ENCODE data around the gene POTEB3.
"Not testable (repeated sequence)": the region's sequence is repeated elsewhere in the genome, so short reads cannot be mapped to it uniquely, and the experiment has no call there.

DNA sequence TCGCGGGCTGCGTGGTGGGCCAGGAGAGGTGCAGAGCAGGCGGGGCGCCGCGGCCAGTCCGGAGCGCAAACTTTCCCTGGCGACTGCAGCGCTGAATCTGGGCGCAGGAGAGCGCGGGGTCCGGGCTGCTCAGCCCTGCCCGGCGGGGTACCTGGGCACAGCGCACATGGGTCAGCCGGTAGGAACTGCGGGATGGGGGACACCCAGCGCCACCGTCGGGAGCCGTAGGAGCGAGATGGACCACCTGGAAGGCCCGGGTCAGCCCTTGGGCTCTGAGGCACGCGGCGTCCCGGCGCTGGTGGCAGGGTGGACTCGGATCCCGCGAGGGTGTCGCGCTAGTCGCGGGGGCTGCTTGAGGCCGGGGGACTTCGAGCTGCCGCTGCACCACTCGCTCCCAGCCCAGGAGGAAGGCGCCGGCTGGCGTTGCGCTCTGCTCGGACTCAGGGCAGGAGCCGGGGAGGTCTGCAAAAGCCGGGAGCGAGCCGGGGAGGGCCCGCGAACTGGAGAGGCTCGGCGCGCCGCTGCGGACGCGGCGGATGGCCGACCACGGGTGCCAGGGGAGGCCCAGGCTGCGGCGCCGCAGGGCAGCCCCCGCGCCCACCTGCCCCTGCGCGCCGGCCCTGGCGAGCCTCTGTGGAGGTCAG lies 11.7 kb upstream of the POTEB3 start:
- TF ChIP-seq, protein P1, sequence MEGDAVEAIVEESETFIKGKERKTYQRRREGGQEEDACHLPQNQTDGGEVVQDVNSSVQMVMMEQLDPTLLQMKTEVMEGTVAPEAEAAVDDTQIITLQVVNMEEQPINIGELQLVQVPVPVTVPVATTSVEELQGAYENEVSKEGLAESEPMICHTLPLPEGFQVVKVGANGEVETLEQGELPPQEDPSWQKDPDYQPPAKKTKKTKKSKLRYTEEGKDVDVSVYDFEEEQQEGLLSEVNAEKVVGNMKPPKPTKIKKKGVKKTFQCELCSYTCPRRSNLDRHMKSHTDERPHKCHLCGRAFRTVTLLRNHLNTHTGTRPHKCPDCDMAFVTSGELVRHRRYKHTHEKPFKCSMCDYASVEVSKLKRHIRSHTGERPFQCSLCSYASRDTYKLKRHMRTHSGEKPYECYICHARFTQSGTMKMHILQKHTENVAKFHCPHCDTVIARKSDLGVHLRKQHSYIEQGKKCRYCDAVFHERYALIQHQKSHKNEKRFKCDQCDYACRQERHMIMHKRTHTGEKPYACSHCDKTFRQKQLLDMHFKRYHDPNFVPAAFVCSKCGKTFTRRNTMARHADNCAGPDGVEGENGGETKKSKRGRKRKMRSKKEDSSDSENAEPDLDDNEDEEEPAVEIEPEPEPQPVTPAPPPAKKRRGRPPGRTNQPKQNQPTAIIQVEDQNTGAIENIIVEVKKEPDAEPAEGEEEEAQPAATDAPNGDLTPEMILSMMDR (IDR thresholded peaks at IDR 0.05; ENCODE audit: poor library complexity): not testable (repeated sequence)
- not testable (repeated sequence) for TF ChIP-seq EZH2 (IDR thresholded peaks at IDR 0.05; ENCODE audit: borderline replicate concordance); EZH2phosphoT487 (IDR thresholded peaks at IDR 0.05; ENCODE audit: low read depth, severe bottlenecking, unreplicated experiment)
